HFF-Myc (cell line): Measurements from ENCODE around the gene KCND3.
"Not testable (repeated sequence)": the region's sequence is repeated elsewhere in the genome, so short reads cannot be mapped to it uniquely, and the experiment has no call there.

Source experiments
- DNase-seq: peaks from one replicate; pipeline ENCODE4 v3.0.0-alpha.2; 2011; ENCODE audit warnings: low read depth; ENCODE audit errors: extremely low read depth
- H3K4me3 ChIP-seq: replicated peaks from 2 replicates; pipeline ENCODE4 v1.5.1; 2011; ENCODE audit warnings: low read depth, mild to moderate bottlenecking, control low read depth, low read length
- TF ChIP-seq, protein P1 (sequence below): IDR thresholded peaks from 2 replicates; pipeline ENCODE4 v1.5.1; 2012; ENCODE audit warnings: mild to moderate bottlenecking, low read depth, low read length, control low read depth; ENCODE audit errors: missing control alignments

KCND3 gene

GRCh38 chr1:111802984-111803383, 186.5 kb downstream of the KCND3 start:
- TF ChIP-seq, protein P1, sequence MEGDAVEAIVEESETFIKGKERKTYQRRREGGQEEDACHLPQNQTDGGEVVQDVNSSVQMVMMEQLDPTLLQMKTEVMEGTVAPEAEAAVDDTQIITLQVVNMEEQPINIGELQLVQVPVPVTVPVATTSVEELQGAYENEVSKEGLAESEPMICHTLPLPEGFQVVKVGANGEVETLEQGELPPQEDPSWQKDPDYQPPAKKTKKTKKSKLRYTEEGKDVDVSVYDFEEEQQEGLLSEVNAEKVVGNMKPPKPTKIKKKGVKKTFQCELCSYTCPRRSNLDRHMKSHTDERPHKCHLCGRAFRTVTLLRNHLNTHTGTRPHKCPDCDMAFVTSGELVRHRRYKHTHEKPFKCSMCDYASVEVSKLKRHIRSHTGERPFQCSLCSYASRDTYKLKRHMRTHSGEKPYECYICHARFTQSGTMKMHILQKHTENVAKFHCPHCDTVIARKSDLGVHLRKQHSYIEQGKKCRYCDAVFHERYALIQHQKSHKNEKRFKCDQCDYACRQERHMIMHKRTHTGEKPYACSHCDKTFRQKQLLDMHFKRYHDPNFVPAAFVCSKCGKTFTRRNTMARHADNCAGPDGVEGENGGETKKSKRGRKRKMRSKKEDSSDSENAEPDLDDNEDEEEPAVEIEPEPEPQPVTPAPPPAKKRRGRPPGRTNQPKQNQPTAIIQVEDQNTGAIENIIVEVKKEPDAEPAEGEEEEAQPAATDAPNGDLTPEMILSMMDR: no peak
- no peak overlapping the region for H3K4me3 ChIP-seq
- no peak for DNase-seq

DNA sequence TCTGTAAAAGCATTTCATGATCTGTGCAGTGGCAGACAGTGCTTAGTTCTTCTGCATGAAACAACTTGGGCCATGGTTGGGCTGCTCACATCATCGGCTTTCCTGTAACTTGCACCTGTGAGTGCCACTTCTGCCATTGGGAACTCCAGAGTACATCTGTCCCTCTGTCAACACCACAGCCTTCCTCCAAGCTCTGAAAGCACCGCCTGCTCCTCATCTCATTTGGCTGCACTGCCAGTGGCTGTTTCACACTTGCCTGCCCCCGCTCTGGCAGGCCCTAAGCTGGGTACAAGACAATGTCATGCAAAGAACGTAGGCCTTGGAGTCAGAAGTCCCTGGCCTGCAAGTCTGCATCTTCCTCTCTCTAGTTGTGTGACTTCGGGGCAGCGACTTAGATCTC, 187.4 kb downstream of the KCND3 start:
- DNase-seq: no peak
- TF ChIP-seq, protein P1: no peak
- no peak overlapping the region for H3K4me3 ChIP-seq

GRCh38 chr1:111801071-111801850, 188.2 kb downstream of the KCND3 start:
- no peak for DNase-seq
- no peak overlapping the region for H3K4me3 ChIP-seq

DNA sequence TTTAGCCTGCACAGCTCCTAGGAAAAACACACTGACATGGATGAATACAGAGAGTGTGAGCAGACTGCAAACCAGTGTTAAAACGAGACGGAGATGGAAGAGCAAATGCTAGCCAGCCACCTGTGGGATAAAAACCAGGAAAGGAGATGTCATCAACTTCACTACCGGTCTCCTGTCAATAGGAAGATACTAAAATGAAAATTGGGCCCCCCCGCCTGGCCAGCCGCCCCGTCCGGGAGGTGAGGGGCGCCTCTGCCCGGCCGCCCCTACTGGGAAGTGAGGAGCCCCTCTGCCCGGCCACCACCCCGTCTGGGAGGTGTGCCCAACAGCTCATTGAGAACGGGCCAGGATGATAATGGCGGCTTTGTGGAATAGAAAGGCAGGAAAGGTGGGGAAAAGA, 189.7 kb downstream of the KCND3 start:
- not testable (repeated sequence) for H3K4me3 ChIP-seq, DNase-seq

More at GRCh38 chr1:111801071-111801850, 188.2 kb downstream of the KCND3 start:
- TF ChIP-seq, protein P1: no peak

DNA sequence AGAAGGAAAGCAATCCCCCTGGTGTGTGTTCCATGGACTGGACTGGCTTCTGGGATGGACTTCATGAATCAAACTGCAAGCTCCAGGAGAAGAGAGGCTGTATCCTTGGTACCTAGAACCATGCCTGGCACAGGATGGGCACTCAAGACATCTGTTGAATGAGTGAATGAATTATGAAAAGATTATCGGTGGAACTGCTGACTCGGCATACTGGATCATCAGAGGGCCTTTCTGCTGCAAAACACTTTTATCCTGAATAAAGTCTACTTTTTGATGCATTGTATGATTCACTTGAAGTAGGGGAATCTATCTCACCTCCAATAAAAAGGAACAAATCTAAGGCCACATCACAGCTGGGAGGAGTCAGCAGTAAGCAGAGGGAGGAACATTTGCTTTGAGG, 190.9 kb downstream of the KCND3 start:
- H3K4me3 ChIP-seq: no peak overlapping the region
- TF ChIP-seq, protein P1: no peak
- DNase-seq: no peak

- no peak overlapping the region for H3K4me3 ChIP-seq
- no peak for DNase-seq
- TF ChIP-seq, protein P1: no peak
These were observed 194.1 kb downstream of the KCND3 start for GRCh38 chr1:111795401-111795800.

GRCh38 chr1:111793923-111794322, 195.5 kb downstream of the KCND3 start:
- TF ChIP-seq, protein P1: no peak
- DNase-seq: no peak
- no peak overlapping the region for H3K4me3 ChIP-seq
